ENCODE data around the gene XCL2. TPM values are rescaled to one million over a fixed set of nuclear protein-coding genes. Genes with fewer than 3 reads are reported as not detected.

Gene XCL2
- total RNA-seq, 1 experiment from 2014 or later = not detected

GRCh38 chr1:168556647-168557046, 12.8 kb upstream of the XCL2 start (continued):
- no peak for TF ChIP-seq ZNF425 (CRISPR knock-in tag; conservative IDR thresholded peaks at IDR 0.05)

GRCh38 chr1:168555508-168556046, 11.8 kb upstream of the XCL2 start:
- H3K4me1 Mint-ChIP-seq = peaks cover 11% of the 10 kb centered on the region

GRCh38 chr1:168554603-168555483, 11.0 kb upstream of the XCL2 start:
- no peaks in the 10 kb centered on the region for H3K9me3 Mint-ChIP-seq
- TF ChIP-seq MLX (CRISPR knock-in tag; IDR thresholded peaks at IDR 0.05) (no peak), OVOL2 (CRISPR knock-in tag; IDR thresholded peaks at IDR 0.05; ENCODE audit: borderline replicate concordance) (no peak), FOXP1 (CRISPR knock-in tag; IDR thresholded peaks at IDR 0.05; ENCODE audit: borderline replicate concordance) (no peak), TP53 (CRISPR knock-in tag; IDR thresholded peaks at IDR 0.05) (no peak)
- no peaks in the 10 kb centered on the region for H3K36me3 Mint-ChIP-seq
- no peak overlapping the region for H3K27ac Mint-ChIP-seq
- no peak for ATAC-seq
- ChIA-PET CTCF (interaction anchor here (1.0 kb wide), 1 partner anchor 82 kb away, joined by 3 read pairs; no protein-coding TSS in a partner anchor), POLR2A (no interaction called here)
- H3K4me3 Mint-ChIP-seq = no peak overlapping the region
- no peak for DNase-seq (ENCODE audit: low spot score)
- peaks cover 11% of the 10 kb centered on the region for H3K4me1 Mint-ChIP-seq
- H3K27me3 Mint-ChIP-seq (ENCODE audit: low read depth) = no peaks in the 10 kb centered on the region

More at GRCh38 chr1:168555508-168556046, 11.8 kb upstream of the XCL2 start:
- no peak for TF ChIP-seq AR (CRISPR knock-in tag; IDR thresholded peaks at IDR 0.05)
- ChIA-PET POLR2A (no interaction called here), CTCF (no interaction called here)
- H3K27me3 Mint-ChIP-seq (ENCODE audit: low read depth) = no peaks in the 10 kb centered on the region
- no peaks in the 10 kb centered on the region for H3K9me3 Mint-ChIP-seq
- peak overlapping the region; percentile 54; the same call in 1 of the 2 replicates for H3K27ac Mint-ChIP-seq
- ATAC-seq (no peak), DNase-seq (ENCODE audit: low spot score) (no peak)
- no peak overlapping the region for H3K4me3 Mint-ChIP-seq
- H3K36me3 Mint-ChIP-seq = no peaks in the 10 kb centered on the region

- H3K27ac Mint-ChIP-seq = no peak overlapping the region
- CTCF ChIA-PET = interaction anchor here (1.0 kb wide), 1 partner anchor 82 kb away, joined by 3 read pairs; no protein-coding TSS in a partner anchor
- peaks cover 11% of the 10 kb centered on the region for H3K4me1 Mint-ChIP-seq
- H3K36me3 Mint-ChIP-seq = peaks cover 2% of the 10 kb centered on the region
- H3K9me3 Mint-ChIP-seq = peaks cover 2% of the 10 kb centered on the region
- no peak overlapping the region for H3K4me3 Mint-ChIP-seq
- no peaks in the 10 kb centered on the region for H3K27me3 Mint-ChIP-seq (ENCODE audit: low read depth)
- no peak for DNase-seq (ENCODE audit: low spot score)
- POLR2A ChIA-PET = no interaction called here
- no peak for ATAC-seq
- TF ChIP-seq AFF4 (CRISPR knock-in tag; IDR thresholded peaks at IDR 0.05; ENCODE audit: borderline replicate concordance) = no peak
- TF ChIP-seq ZNF425 (CRISPR knock-in tag; conservative IDR thresholded peaks at IDR 0.05) = no peak
- TF ChIP-seq ZNF263 (CRISPR knock-in tag; IDR thresholded peaks at IDR 0.05; ENCODE audit: low read depth) = no peak
- TF ChIP-seq IRF1 (CRISPR knock-in tag; IDR thresholded peaks at IDR 0.05) = no peak
- TF ChIP-seq NFYB (CRISPR knock-in tag; conservative IDR thresholded peaks at IDR 0.05; ENCODE audit: low read depth) = no peak
- no peak for TF ChIP-seq NFE2L1 (CRISPR knock-in tag; IDR thresholded peaks at IDR 0.05)
Measured at GRCh38 chr1:168553680-168554553, 10.1 kb upstream of the XCL2 start.
